HG03432 (cell line): ENCODE results near the gene SMG7.
A peak's percentile ranks its signal among the peaks of the same experiment; 100 is the strongest.
"Not testable (repeated sequence)": the region's sequence is repeated elsewhere in the genome, so short reads cannot be mapped to it uniquely, and the experiment has no call there.

Experiments
- ATAC-seq: cut with Tn5 transposase; IDR thresholded peaks from one replicate; pipeline ENCODE4 v1.9.1; 2021; ENCODE audit warnings: mild to moderate bottlenecking, moderate library complexity; ENCODE audit not compliant: unreplicated experiment

Gene SMG7

DNA sequence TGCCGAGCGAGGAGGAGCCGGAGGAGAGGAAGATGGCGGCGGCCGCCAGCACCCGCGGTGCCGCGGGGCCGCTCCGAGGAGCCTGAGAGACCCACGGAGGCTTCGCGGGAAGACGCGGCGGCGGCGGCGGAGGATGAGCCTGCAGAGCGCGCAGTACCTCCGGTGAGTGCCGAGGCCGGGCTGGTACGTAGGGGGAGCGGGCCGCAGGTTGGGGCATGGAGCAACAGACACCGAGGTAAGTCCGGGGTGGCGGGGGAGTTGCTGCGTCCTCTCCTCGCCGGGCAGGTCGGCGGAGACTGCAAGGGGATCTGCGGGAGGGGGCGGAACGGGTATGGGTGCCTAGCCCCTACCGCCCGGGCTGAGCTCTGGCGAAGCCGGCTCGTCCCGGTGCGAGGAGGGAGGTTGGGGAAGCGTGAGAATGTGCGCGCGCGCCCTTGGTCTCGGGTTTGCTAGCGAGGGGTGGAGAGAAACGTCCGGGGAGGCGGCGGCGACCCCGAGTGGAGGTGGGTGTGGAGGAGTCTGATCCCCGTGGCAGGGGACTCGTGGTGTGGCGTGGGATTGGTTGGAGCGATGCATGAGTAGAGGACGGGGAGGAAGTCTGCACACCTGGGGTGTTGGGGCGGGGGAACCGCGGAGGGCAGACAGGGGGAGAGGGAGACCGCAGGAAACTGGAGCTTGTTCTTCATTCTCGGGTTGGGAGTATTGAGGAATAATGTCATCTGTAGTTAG lies at the start of gene SMG7:
Gene SMG7 (plus strand): TSS at position 12 of the 729 bp plus-strand sequence. CDS start 122 bp downstream, at position 134.
- peak; percentile 12 for ATAC-seq

GRCh38 chr1:183423541-183423940 lies 48.8 kb upstream of the SMG7 start:
- no peak for ATAC-seq

DNA sequence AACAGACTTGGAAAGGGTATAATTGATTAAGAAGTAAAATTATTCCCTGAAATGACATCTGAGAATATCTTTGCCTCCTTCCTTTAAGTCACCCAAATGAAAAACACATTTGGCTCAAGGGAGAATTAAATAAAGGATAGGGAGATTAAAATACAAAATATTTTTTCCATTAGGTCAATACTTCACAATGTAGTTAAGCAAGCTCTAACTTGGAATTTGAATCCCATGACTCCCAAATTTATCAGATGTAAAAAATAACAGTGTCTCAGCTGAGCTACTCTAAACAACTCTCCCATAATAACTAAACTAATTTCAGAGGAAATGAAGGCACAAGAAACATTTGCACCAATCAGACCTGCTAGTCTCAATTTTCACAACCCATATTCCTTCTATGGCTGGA lies 47.6 kb upstream of the SMG7 start:
- ATAC-seq: no peak

DNA sequence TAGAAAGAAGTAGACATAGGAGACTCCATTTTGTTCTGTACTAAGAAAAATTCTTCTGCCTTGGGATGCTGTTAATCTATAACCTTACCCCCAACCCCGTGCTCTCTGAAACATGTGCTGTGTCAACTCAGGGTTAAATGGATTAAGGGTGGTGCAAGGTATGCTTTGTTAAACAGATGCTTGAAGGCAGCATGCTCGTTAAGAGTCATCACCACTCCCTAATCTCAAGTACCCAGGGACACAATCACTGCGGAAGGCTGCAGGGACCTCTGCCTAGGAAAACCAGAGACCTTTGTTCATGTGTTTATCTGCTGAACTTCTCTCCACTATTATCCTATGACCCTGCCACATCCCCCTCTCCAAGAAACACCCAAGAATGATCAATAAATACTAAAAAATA lies 44.7 kb upstream of the SMG7 start:
- not testable (repeated sequence) for ATAC-seq

DNA sequence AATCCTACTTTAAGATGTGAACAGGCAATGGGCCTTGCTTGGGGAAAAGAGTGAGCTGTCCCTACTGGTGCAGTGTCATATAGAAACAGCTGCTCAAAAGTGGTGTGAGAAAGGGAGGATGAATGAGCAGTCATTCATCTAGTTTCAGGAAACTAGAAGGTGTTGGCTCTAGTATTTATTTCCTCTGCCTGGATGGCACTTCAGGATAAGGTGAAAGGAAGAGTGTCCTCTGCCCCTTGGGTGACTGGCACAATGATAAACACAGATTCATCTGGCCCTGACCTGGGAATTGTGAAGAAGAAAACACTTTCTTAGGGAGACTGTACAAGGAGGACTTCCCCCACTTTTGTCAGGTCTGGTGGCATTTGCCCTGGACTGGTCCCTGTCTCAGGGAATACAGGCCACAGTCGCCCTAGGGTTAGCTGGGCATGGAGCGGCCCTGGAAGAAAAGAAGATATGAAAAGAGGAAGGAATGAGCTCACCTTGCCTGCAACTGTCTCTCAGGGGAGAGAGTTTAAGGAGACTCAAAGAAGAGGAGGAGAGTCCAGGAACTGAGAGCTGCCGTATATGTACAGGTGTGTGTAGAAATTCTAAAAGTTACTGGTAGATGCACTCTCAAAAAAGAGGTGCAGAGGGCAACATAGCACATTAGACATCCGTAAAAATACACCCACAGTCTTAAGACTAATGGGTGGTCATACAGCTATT lies 40.3 kb upstream of the SMG7 start:
- ATAC-seq: no peak

- ATAC-seq: no peak
Observed at GRCh38 chr1:183432548-183432875, 39.8 kb upstream of the SMG7 start.

GRCh38 chr1:183433703-183434102 lies 38.6 kb upstream of the SMG7 start:
- ATAC-seq: no peak

DNA sequence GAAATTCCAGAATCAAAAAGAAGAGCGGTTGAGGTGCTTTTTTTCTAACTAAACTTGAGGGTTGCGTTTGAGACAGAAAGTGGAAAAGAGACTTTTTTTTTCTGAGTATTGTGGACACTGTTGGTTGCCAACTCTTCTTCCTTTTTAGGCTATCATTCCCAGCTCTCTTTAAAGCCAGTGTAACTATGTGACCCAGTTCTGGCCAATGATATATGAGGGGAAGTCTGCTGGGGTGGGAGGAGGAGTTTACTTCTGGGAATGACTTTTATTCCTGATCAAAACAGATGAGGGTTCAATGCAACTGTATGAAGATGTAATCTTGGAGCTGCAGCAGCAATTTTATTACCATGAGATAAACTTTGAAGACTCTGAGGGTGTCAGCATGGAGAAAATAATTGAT lies 36.8 kb upstream of the SMG7 start:
- ATAC-seq: no peak

- no peak for ATAC-seq
Observed at GRCh38 chr1:183438060-183438459, 34.2 kb upstream of the SMG7 start.

GRCh38 chr1:183443011-183443410 lies 29.3 kb upstream of the SMG7 start:
- no peak for ATAC-seq

DNA sequence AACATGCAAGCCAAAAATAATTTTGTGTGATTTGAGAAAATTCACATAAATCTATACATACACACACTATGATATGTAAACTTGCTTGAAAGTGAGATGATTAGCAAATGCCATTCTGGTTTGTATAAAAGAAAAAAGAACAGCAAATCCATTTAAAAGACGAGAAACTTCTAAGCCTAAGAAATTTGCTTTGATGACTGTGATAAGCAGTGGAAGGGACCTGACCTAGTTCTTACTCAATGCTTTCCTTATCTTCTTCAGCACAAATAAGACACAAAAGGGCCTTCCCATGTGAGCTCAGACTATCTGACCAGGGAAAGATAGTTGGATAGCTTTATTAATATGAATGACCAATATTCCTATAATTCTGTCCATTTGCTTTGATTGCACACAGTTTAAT lies 28.8 kb upstream of the SMG7 start:
- ATAC-seq: no peak

DNA sequence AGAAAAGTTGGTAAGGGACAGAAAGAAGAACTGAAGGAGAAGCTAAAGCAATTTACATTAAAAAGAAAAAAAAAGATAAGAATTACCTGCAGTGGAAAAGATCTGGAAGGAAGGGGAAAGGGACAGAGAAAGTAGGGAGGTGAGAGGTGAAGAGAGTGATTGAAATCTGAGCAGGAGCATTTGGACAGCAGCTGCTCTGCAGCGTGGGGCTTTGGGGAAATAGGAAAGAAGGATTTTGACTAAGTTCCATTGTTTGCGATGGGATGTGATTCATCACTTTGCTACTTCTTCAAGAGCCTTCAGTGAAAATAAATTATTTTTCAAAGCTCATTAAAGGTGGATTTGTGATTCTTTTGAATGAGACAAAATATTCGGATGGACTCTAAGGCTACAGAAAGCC lies 28.1 kb upstream of the SMG7 start:
- no peak for ATAC-seq

GRCh38 chr1:183449223-183449770 lies 23.0 kb upstream of the SMG7 start:
- no peak for ATAC-seq

GRCh38 chr1:183450093-183450492 lies 22.2 kb upstream of the SMG7 start:
- ATAC-seq: no peak

- no peak for ATAC-seq
Observed at GRCh38 chr1:183454377-183454776, 17.9 kb upstream of the SMG7 start.

- ATAC-seq: no peak
Observed at GRCh38 chr1:183456826-183457225, 15.5 kb upstream of the SMG7 start.

DNA sequence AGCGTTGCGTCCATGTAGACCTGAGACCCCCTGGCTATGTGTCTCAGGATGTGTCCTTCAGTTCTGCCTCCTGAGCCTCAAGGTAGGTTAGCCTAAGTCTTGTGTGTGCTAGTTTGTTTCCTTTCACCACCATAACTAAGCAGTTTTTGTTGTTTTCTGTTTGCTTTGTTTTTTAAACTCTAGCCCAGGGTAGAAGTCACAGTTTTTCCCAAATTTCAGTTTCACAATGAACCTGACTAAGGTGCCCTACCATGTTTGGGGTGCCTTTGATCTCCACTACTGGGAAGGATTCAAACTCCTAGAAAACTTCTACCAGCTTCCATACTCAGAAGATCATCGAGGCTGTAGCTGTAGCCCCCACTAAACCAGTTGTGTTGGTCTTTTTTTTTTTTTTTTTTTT lies 14.8 kb upstream of the SMG7 start:
- ATAC-seq: no peak

GRCh38 chr1:183460596-183460995 lies 11.7 kb upstream of the SMG7 start:
- no peak for ATAC-seq

DNA sequence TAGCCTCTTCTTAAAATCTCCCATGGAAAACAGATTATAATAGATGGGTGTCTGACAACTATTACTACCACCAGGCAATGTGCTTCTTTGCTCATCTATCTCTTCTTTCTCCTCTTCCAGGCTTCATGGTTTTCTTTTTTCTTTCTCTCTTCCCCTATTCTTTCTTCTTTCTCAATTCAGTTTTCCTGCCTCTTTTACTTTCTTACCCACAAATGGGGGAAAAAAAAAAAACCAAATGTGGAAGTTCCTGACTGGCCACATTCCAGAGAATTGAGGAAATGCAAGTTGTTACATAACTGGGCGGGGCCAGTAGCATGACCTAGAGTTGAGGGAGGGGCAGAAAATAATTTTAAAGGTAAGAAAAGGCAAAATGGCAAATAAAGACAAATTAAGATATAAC lies 10.9 kb upstream of the SMG7 start:
- no peak for ATAC-seq

DNA sequence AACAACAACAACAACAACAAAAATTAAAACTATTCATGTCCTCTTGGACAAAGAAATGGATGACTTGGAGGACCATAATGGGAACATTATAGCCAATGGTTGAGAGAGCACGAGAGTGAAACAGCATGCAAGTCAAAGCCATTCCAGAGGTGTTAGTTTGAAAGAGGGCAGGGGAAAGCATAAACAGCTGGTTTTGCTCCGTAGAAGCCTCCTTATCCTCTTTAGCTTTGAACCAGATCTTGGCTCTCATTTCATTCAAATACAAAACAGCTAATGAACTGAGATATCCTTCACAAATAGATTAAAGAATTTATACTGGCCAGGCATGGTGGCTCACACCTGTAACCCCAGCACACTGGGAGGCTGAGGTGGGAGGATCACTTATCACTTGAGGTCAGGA lies 8.7 kb upstream of the SMG7 start:
- ATAC-seq: no peak

DNA sequence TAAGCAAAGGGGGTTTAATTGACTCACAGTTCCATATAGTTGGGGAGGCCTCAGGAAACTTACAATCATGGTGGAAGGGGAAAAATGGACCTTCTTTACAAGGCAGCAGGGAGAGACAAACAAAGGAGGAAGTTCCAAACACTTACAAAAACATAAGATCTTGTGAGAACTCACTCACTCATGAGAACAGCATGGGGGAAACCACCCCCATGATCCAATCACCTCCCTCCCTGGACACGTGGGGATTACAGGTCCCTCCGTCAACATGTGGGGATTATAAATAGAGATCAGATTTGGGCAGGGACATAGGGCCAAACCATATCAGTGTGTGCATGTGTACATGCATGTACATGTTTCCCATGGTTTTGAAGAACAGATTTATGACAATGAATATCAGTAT lies 5.5 kb upstream of the SMG7 start:
- ATAC-seq: no peak

DNA sequence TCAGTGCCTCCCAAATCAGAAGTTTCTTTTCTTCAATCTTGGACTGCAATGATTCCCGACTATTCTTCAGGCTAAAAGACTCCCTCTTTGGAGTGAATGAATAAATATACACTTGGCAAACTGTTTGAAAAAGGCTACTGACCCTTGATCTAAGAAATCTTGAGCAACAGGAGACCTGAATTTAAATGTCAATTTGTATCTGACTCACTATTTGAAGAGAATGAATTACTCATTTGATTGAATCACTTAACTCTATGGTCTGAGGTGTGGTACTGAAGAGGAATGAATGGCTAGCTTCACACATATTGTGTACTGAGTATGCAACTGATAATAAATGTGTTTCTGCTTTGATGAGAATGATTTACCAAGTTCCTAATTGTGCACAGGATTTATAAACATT lies 4.6 kb upstream of the SMG7 start:
- ATAC-seq: no peak
